GM23248 (cell line): ENCODE measurements around the gene SCRN3. TPM values are rescaled to one million over a fixed set of nuclear protein-coding genes. Genes with fewer than 3 reads are reported as not detected.

Experiments
- DNase-seq: peaks from one replicate; pipeline ENCODE4 v3.0.0-alpha.2; 2015
- H2AFZ ChIP-seq: fragments of 200-600 bp; sonication (generic); 2 replicates; pipeline ENCODE4 v1.6.1; 2016; ENCODE audit warnings: antibody characterized with exemption
- H3F3A ChIP-seq: fragments of 200-600 bp; sonication (generic); 2 replicates; pipeline ENCODE4 v1.6.1; 2016; ENCODE audit warnings: mild to moderate bottlenecking, antibody characterized with exemption, mixed run types; ENCODE audit not compliant: insufficient read depth
- H3K27ac ChIP-seq: fragments of 200-600 bp; sonication (generic); 2 replicates; pipeline ENCODE4 v1.5.1; 2016; ENCODE audit warnings: mild to moderate bottlenecking
- H3K27me3 ChIP-seq: fragments of 200-600 bp; sonication (generic); replicated peaks from 2 replicates; pipeline ENCODE4 v1.6.1; 2016; ENCODE audit warnings: mild to moderate bottlenecking; ENCODE audit not compliant: insufficient read depth
- H3K36me3 ChIP-seq: fragments of 200-600 bp; sonication (generic); 2 replicates; pipeline ENCODE4 v1.6.1; 2016; ENCODE audit warnings: low read depth, mild to moderate bottlenecking
- H3K4me1 ChIP-seq: fragments of 200-600 bp; sonication (generic); 2 replicates; pipeline ENCODE4 v1.6.1; 2016; ENCODE audit warnings: mild to moderate bottlenecking; ENCODE audit not compliant: insufficient read depth
- H3K4me2 ChIP-seq: fragments of 200-600 bp; sonication (generic); one replicate; pipeline ENCODE4 v1.6.1; 2016; ENCODE audit warnings: mild to moderate bottlenecking; ENCODE audit not compliant: unreplicated experiment
- H3K4me3 ChIP-seq: fragments of 200-600 bp; sonication (generic); 2 replicates; pipeline ENCODE4 v1.5.1; 2016; ENCODE audit warnings: mild to moderate bottlenecking
- H3K79me2 ChIP-seq: fragments of 200-600 bp; sonication (generic); 2 replicates; pipeline ENCODE4 v1.6.1; 2016; ENCODE audit warnings: mild to moderate bottlenecking; ENCODE audit not compliant: insufficient read depth
- H3K9ac ChIP-seq: fragments of 200-600 bp; sonication (generic); 2 replicates; pipeline ENCODE4 v1.6.1; 2016; ENCODE audit warnings: mild to moderate bottlenecking
- H3K9me2 ChIP-seq: fragments of 200-600 bp; sonication (generic); 2 replicates; pipeline ENCODE4 v1.6.1; 2016; ENCODE audit warnings: mixed run types, mild to moderate bottlenecking, moderate library complexity; ENCODE audit not compliant: insufficient read depth
- H3K9me3 ChIP-seq: fragments of 200-600 bp; sonication (generic); one replicate; pipeline ENCODE4 v1.6.1; 2017; ENCODE audit warnings: low read depth
- H4K20me1 ChIP-seq: fragments of 200-600 bp; sonication (generic); 2 replicates; pipeline ENCODE4 v1.6.0; 2016; ENCODE audit not compliant: insufficient read depth
- EZH2 ChIP-seq: fragments of 200-600 bp; sonication (generic); IDR thresholded peaks from 2 replicates; pipeline ENCODE4 v1.6.1; 2018; ENCODE audit warnings: antibody characterized with exemption, mild to moderate bottlenecking; ENCODE audit not compliant: insufficient read depth, poor library complexity, severe bottlenecking
- EZH2phosphoT487 ChIP-seq: fragments of 200-600 bp; sonication (generic); IDR thresholded peaks from 2 replicates; pipeline ENCODE4 v1.6.1; 2018; ENCODE audit warnings: antibody characterized with exemption, moderate library complexity, mild to moderate bottlenecking, low read depth; ENCODE audit not compliant: insufficient read depth
- WGBS, 2 experiments: methylation state at CpG; one replicate each; pipeline ENCODE4 v1.1.6; 2015 to 2017; ENCODE audit warnings: low lambda C conversion rate in 2 of 2, low coverage in 1 of 2; ENCODE audit errors: missing lambda C conversion rate in 2 of 2; 5-methylcytosine and 5-hydroxymethylcytosine counted together
- in situ Hi-C: fragments of 300-500 bp; cut with MboI; formaldehyde crosslinking; loops from 2 replicates; pipeline ENCODE4 v1.15.0; 2020
- polyA plus RNA-seq: library from polyadenylated mRNA; unstranded; fragments of >200 nt; fragmentation: Nextera tagmentation; extraction: Ambion mirVana; gene quantifications from 2 replicates; pipeline ENCODE4 v1.2.1, GENCODE V29; 2016
- total RNA-seq: library from RNA; depleted of rRNA; stranded (reverse); fragments of >200 nt; shearing (Covaris generic); gene quantifications from 2 replicates; pipeline ENCODE4 v1.2.3, GENCODE V29; 2014; rRNA removed

SCRN3 gene, protein sequence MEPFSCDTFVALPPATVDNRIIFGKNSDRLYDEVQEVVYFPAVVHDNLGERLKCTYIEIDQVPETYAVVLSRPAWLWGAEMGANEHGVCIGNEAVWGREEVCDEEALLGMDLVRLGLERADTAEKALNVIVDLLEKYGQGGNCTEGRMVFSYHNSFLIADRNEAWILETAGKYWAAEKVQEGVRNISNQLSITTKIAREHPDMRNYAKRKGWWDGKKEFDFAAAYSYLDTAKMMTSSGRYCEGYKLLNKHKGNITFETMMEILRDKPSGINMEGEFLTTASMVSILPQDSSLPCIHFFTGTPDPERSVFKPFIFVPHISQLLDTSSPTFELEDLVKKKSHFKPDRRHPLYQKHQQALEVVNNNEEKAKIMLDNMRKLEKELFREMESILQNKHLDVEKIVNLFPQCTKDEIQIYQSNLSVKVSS
- total RNA-seq (13.9 and 17.3 TPM in 2 replicates), polyA plus RNA-seq (19.1 and 19.3 TPM in 2 replicates)

DNA sequence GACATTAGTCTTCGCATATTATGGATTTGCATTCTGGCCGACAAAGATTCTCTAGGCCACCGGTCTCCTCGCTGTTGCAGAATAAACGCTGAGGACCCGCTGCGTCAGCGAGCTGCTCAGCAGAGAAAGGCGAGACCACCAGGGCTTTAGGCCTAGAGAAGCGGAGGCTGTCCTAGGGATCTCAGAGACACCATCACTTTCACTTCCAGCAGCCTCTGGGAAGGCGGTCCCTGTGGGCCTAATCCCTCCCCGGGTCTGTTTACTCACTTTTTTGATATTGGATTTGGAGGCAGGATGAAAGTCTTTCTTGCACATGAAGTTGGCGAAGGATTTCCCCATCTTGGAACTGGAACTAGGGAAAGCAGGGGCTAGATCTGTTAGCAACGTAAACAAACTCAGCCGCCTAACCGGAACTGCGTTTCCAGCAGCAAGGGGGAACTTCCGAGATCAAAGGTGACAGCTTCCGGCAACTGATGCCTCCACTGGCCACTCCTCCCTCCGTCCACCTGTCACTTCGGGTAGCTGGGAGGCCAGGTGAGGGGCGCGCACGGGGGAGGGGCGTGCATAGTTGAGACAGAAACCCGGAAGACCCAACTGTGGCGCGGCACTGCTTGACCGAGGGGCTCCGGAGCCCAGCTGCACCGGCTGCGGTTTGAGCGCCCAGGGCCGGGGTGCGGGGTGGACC lies at the start of gene SCRN3:
Gene SCRN3 (plus strand): TSS at position 447 of the 685 bp plus-strand sequence. CDS start 2,554 bp downstream, outside the sequence.
- TF ChIP-seq EZH2 (no peak), EZH2phosphoT487 (no peak)
- 2 to 3% methylated on average over 34 to 35 of the region's 35 CpGs for WGBS, 2 experiments
- peaks cover 22% of the 10 kb centered on the region for H3K4me1 ChIP-seq
- H3K9me2 ChIP-seq = no peaks in the 10 kb centered on the region
- no peaks in the 10 kb centered on the region for H4K20me1 ChIP-seq
- H3K4me3 ChIP-seq = peak within 1 kb of the TSS; percentile 95
- peak within 1 kb of the TSS; percentile 94 for H3K9ac ChIP-seq
- H3K79me2 ChIP-seq = peaks cover 54% of the 10 kb centered on the region
- H3K36me3 ChIP-seq = 0 out of 2 replicates have a peak, but pooled peaks cover 2% of the 10 kb centered on the region
- in situ Hi-C loops = no loop called here
- peak; percentile 84 for DNase-seq
- no peaks in the 10 kb centered on the region for H3K9me3 ChIP-seq
- H2AFZ ChIP-seq = peak within 1 kb of the TSS; percentile 100
- H3F3A ChIP-seq = no peaks in the 10 kb centered on the region
- H3K27me3 ChIP-seq = no peaks in the 10 kb centered on the region
- H3K4me2 ChIP-seq = peak within 1 kb of the TSS; percentile 90
- peak within 1 kb of the TSS; percentile 83 for H3K27ac ChIP-seq

DNA sequence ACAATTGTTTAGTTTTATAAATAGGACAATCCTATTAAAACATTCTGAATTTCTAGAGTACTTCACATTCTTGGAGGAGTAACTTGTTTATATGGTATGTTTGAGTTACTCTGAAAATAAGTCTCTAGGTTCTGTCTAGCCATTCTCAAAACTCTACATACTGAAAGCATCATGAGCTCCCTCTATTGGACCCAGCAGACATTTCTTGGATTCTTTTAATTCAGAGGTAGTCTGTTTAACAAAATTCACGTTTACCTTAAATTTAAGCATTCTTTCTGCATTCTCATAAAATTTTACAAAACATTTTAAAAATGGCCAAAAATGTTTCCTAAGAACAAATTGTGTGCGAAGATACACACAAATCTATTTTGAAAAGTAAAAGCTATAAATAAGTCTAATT lies 45.5 kb upstream of the SCRN3 start:
- Histone ChIP-seq H3K4me3 (no peak overlapping the region), H3K9me3 (no peaks in the 10 kb centered on the region), H3K9me2 (no peaks in the 10 kb centered on the region), H3K4me2 (no peak overlapping the region), H3K27ac (no peak overlapping the region), H2AFZ (no peak overlapping the region), H4K20me1 (no peaks in the 10 kb centered on the region), H3K79me2 (no peaks in the 10 kb centered on the region), H3K4me1 (no peaks in the 10 kb centered on the region), H3F3A (peaks cover 13% of the 10 kb centered on the region), H3K27me3 (no peaks in the 10 kb centered on the region), H3K9ac (no peak overlapping the region), H3K36me3 (peaks cover 11% of the 10 kb centered on the region)
- in situ Hi-C loops = no loop called here
- 62 to 63% methylated on average over 2 of the region's 2 CpGs for WGBS, 2 experiments
- no peak for TF ChIP-seq EZH2
- DNase-seq = peak; percentile 55

DNA sequence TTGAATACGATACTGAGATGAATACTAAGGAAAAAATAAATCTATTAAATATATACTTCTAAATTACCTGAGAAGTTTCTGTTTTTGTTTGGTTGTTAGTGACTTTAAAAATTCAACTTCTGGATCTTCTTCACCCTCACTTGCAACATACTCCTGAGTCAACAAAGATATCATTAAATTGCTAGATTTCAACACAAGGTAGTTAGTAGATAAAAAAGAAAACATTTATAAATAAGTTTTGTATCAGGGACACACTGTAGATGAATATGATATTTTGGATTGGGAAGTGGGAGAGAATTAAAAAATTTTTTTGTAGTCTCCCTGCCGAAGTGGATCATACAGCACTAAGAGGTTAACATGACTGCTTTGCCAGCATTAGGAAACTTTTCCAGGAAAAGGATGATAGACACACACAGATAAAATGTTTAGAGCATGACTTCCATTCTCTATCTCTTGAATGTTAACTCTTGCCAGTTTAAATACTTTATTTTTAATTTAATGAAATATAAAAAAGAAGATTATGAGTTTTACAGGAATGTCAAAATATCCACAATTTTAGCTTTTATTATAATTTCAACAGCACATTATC lies 44.8 kb upstream of the SCRN3 start:
- H3K9ac ChIP-seq = no peak overlapping the region
- H3K4me2 ChIP-seq = no peak overlapping the region
- WGBS, 2 experiments = 76 to 78% methylated on average over 2 of the region's 2 CpGs
- no peak for DNase-seq
- H3K9me2 ChIP-seq = no peaks in the 10 kb centered on the region
- no peaks in the 10 kb centered on the region for H3K9me3 ChIP-seq
- TF ChIP-seq EZH2phosphoT487 (no peak), EZH2 (no peak)
- H3K4me3 ChIP-seq = no peak overlapping the region
- H2AFZ ChIP-seq = no peak overlapping the region
- H3K27me3 ChIP-seq = no peaks in the 10 kb centered on the region
- H4K20me1 ChIP-seq = no peaks in the 10 kb centered on the region
- peaks cover 11% of the 10 kb centered on the region for H3K36me3 ChIP-seq
- H3K27ac ChIP-seq = no peak overlapping the region
- in situ Hi-C loops = no loop called here
- H3K79me2 ChIP-seq = no peaks in the 10 kb centered on the region
- peaks cover 7% of the 10 kb centered on the region; the same call in 1 of the 2 replicates for H3F3A ChIP-seq
- no peaks in the 10 kb centered on the region for H3K4me1 ChIP-seq

DNA sequence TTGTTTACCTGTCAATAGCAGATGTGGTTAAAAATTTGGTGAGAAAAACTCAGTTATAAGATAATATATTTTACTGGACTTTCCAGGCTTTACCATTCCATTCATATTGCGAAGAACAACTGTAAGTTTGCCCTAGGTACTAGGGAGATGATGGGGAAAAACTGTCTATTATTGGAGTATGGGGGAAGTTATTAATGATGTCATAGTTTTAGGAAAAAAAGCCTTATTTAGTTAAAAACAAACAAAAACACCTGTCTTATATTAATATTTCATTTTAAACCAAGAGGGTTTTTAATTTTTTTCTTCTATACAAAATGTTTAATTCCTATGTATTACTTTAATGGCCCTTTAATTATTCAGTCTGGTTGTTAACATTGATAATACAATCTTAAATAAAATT lies 42.5 kb upstream of the SCRN3 start:
- in situ Hi-C loops = no loop called here
- WGBS, 2 experiments = 93 to 100% methylated on average over 1 of the region's 1 CpG
- no peak overlapping the region for H2AFZ ChIP-seq
- no peaks in the 10 kb centered on the region for H3K79me2 ChIP-seq
- no peaks in the 10 kb centered on the region for H3K9me2 ChIP-seq
- no peak for DNase-seq
- no peak overlapping the region for H3K9ac ChIP-seq
- H3K4me1 ChIP-seq = no peaks in the 10 kb centered on the region
- H3K4me2 ChIP-seq = no peak overlapping the region
- H3K9me3 ChIP-seq = no peaks in the 10 kb centered on the region
- H3K27me3 ChIP-seq = no peaks in the 10 kb centered on the region
- H3K27ac ChIP-seq = no peak overlapping the region
- H4K20me1 ChIP-seq = no peaks in the 10 kb centered on the region
- H3K4me3 ChIP-seq = no peak overlapping the region
- TF ChIP-seq EZH2phosphoT487 = no peak
- no peak for TF ChIP-seq EZH2
- no peaks in the 10 kb centered on the region for H3F3A ChIP-seq
- peaks cover 11% of the 10 kb centered on the region for H3K36me3 ChIP-seq
